Stimulated activated CD8-positive, alpha-beta memory T cell treated with anti-CD3 and anti-CD28 coated beads, Interleukin-4, amount 100 ng/mL, for 1 hour (primary cell): Measurements from ENCODE around the gene LRRC26.

ENCODE experiments used
- DNase-seq, 2 donors: peaks; one replicate each; pipeline ENCODE4 v3.0.0-alpha.2; 2020; ENCODE audit warnings: low read depth in 2 of 2, low spot score in 1 of 2

LRRC26 gene

DNA sequence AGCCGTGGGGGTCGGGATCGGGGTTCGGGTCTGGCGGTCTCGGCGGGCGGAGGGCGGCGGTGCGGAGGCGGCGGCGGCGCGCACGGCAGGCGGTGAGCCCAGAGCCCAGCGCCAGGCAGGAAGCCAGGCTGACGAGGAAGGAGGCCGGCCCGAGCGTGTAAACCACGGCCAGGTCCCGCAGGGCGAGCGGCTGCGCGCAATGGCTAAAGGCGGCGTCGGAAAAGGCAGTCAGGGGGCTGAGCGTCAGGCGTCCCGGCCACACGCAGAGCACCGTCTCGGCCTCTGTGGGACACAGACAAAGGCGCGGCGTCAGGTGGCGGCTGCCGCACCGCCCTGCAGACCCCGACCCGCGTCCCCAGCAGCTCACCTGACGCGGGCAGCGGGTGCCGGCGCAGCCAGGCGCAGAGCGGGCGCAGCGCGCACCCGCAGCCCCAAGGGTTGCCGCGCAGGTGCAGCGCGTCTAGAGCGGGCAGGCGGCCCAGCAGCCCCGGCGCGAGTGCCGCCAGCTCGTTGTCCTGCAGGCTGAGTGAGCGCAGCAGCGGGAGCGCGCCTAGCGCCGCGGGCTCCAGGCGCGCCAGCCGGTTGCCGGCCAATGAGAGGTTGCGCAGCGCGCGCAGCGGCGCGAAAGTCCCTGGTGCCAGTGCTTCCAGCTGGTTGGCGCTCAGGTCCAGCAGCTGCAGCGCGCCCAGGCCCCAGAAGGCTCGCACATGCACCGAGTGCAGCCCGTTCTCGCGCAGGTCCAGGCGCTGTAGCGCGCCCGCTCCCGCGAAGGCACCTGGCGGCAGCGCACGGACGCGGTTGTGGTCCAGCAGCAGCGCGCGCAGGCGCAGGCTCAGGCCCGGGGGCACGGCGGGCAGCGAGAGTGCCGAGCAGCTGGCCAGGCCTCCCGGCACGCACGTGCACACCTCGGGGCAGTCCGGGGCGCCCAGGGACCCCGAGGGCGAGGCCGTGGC is 671 bp downstream of the LRRC26 start:
- no peak for DNase-seq

GRCh38 chr9:137168573-137168903 is 1.3 kb downstream of the LRRC26 start:
- DNase-seq: no peak

DNA sequence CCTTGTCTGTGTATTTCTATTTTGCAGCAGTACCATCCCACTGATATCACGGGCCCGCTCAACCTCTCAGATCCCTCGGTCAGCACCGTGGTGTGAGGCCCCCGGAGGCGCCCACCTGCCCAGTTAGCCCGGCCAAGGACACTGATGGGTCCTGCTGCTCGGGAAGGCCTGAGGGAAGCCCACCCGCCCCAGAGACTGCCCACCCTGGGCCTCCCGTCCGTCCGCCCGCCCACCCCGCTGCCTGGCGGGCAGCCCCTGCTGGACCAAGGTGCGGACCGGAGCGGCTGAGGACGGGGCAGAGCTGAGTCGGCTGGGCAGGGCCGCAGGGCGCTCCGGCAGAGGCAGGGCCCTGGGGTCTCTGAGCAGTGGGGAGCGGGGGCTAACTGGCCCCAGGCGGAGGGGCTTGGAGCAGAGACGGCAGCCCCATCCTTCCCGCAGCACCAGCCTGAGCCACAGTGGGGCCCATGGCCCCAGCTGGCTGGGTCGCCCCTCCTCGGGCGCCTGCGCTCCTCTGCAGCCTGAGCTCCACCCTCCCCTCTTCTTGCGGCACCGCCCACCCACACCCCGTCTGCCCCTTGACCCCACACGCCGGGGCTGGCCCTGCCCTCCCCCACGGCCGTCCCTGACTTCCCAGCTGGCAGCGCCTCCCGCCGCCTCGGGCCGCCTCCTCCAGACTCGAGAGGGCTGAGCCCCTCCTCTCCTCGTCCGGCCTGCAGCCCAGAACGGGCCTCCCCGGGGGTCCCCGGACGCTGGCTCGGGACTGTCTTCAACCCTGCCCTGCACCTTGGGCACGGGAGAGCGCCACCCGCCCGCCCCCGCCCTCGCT is 1.9 kb downstream of the LRRC26 start:
- DNase-seq: no peak

GRCh38 chr9:137167277-137167746 is 2.5 kb downstream of the LRRC26 start:
- no peak for DNase-seq

DNA sequence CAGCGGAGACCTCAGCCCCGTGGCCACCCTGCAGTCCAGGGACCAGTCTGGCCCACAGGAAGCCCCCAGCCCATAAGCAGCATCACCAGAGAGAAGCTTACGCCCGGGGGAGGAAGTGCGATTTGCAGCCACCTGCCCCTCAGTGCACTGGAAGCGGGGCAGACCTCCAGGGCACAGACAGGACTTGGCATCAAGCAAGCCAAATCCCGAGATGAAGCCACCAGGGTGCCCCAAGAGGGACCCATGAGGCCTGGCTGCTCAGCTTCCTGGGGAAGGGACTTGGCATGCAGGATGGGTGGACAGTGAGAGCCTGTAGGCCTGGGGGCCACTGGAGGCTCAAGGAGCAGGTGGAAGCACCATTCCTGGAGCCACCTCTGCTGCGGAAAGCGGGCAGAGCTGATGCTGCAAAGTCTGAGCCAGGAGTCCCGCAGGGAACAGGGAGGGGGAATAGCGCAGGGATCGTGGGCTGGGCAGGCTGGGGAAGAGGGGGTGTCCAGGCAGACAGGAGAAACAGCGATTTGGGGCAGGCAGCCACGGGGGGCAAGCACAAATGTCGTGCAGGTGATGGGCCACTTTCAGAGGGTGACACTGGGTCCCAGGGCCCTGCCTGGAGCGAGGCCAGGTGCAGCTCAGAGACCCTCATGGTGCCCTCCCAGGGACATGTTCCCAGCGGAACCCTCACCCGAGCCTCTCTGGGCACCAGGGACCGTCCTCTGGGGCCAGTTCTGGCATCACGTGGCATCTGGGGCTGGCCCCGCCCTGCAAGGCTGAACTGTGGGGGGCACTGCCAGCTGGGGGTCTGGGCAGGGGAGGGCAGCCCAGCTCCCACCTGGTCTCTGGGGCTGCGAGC is 3.2 kb downstream of the LRRC26 start:
- DNase-seq: no peak

GRCh38 chr9:137165250-137165836 is 4.5 kb downstream of the LRRC26 start:
- DNase-seq: no peak

DNA sequence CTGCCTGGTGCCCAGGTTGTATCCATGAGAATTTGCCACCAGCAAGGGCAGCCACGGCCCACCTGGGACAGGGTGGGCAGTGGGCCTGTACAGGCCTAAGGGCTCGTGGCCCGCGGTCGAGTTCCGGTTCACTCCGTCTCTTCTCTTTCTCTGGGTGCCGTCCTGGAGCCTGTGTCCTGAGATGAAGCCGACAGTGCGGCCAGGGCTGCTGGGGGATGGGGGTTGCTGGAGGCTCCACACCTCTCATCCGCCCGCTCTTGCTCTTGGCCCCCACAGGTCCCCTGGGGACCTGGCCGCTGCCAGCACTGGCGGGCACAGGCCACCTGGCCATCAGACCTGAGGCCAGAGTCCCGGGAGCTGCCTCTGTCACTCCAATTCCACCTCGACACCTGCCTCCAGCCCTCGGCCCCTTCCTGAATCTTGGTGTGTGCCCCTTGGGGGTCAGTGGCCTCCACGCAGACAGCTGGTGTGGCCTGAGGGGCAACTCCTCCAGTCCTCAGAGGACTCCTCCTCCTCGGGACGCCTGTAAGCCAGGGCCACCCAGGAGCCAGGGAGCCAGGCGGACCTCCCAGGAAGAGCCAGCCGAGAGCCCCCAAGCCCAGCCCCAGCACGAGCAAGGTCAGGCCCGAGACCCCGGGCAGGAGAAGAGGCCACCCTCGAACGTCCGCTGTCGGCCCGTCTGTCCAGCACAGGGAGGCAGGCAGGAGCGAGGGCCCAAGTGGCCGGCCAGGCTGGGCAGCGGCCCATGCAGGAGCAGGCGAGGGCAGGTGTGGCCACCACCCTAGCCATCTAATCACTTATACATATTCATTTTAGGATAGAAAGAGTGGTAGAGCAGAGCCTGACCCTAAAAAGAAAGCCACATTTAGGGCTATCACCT is 5.2 kb downstream of the LRRC26 start:
- no peak for DNase-seq

- no peak for DNase-seq
These were observed 6.0 kb downstream of the LRRC26 start for GRCh38 chr9:137163805-137164204.

DNA sequence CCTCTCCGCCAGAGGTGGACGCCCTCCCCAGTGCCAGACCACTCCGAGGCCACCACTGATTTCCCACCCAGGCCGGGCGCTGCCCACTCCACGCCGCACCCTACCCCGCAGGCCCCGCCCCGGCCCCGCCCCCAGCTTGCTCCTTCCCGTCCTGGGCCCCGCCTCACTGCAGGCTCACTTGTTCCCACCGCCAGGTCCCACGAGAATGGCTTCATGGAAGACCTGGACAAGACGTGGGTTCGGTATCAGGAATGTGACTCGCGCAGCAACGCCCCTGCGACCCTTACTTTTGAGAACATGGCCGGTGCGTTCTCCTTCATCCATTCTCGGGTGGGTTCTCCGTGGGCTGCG is 6.5 kb downstream of the LRRC26 start:
- no peak for DNase-seq

DNA sequence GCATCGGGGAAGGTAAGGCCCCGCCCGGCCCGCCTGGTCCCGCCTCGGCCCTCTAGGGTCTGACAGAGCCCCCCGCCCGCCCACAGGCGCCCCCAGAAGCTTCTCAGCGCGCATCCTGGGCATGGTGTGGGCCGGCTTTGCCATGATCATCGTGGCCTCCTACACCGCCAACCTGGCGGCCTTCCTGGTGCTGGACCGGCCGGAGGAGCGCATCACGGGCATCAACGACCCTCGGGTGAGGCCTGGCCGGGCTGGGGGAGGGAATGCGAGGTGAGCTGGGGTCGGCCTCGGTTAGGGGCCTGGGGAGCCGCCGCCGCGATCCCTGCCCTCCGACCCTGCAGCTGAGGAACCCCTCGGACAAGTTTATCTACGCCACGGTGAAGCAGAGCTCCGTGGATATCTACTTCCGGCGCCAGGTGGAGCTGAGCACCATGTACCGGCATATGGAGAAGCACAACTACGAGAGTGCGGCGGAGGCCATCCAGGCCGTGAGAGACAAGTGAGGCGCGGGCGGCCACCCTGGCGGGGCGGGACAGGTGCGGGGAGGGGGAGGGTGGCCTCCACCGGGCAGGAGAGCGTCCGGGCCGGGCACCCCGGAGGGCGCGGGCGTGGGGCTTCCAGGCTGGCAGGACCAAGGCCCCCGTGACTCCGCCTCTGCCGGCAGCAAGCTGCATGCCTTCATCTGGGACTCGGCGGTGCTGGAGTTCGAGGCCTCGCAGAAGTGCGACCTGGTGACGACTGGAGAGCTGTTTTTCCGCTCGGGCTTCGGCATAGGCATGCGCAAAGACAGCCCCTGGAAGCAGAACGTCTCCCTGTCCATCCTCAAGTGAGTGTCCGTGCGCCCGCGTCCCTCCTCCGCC is 7.1 kb downstream of the LRRC26 start:
- DNase-seq: no peak

GRCh38 chr9:137161558-137162486 is 8.0 kb downstream of the LRRC26 start:
- no peak for DNase-seq

DNA sequence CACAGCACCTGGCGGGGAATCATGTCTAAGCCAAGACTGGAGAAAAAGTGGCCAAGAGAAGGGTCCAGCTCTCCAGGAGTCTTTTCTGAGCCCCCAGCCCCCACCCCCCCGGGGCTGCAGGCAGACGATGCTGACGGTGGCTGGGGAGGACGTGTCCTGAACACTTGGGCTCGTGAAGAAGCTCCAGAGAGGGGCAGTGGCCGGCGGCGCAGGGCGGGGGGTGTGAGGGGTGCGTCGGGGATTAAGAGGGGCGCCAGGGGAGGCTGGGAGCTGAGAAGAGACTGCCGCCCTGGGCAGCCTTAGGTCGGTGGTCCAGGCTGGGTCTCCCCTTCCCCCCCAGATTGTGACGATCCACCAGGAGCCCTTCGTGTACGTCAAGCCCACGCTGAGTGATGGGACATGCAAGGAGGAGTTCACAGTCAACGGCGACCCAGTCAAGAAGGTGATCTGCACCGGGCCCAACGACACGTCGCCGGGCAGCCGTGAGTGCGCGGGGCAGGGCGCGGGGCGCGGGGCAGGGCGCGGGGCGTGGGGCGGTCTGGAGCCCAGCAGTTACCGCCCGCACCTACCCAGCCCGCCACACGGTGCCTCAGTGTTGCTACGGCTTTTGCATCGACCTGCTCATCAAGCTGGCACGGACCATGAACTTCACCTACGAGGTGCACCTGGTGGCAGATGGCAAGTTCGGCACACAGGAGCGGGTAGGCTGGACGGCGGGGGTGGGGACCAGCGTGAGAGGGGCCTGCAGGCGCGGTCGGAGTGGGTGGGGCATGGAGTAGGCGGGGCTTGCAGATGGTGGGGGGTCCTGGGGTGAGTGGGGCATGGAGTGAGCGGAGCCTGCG is 8.9 kb downstream of the LRRC26 start:
- DNase-seq: no peak

GRCh38 chr9:137160054-137160425 is 9.8 kb downstream of the LRRC26 start:
- no peak for DNase-seq

- no peak for DNase-seq
These were observed 10.5 kb downstream of the LRRC26 start for GRCh38 chr9:137159105-137160053.

DNA sequence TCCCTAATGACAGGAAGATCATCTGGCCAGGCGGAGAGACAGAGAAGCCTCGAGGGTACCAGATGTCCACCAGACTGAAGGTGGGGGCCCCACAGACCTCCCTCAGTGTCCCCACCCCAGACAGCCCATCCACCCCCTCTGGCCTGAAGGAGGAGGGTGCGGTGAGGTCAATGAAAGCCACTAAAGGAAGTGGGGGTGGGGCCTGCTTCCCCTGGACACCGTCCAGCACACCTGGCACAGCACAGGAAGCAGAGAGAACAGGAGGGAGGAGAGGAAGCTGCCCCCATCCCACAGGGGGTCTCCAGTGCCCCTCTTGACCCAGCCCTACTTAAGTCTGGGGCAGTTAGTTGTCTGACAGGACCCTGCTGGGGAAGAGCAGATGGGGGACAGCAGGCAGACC is 11.2 kb downstream of the LRRC26 start:
- no peak for DNase-seq
